ENCODE data around the gene JSRP1.

JSRP1 gene, protein sequence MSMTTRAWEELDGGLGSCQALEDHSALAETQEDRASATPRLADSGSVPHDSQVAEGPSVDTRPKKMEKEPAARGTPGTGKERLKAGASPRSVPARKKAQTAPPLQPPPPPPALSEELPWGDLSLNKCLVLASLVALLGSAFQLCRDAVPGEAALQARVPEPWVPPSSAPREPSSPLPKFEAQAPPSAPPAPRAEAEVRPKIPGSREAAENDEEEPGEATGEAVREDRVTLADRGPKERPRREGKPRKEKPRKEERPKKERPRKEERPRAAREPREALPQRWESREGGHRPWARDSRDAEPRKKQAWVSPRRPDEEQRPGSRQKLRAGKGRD

DNA sequence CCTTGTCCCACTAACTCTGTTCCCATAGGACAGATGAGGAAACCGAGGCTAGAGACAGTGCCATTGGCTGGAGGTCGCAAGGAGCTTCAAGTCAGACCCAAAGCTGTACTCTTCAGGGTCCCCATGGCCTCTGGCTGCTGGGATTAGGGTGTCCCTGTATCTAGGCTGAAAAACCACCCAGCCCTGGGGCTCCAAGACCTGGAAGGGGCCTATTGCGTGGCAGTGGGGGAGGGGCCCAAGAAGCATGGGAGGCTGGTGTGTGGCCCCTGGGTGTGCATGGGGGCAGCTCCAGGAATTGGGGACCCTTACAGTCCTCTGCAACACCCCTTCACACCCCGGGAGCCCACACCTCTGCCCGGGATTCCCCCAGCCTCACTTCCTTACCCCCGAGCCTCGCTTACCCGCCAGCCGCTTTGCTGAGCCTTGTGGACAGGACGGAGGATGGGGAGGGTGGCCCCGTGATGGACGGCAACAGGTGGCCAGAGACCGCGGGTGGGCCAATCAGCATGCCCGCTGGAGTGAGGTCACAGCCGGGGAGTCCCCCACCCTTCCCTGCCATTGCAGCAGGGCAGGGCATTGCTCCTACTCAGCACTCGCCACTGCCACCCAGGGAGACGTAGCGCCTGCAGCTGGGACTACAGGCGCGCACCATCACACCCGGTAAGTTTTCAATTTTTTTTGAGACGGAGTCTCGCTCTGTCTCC, at the start of gene JSRP1:
TSS of gene JSRP1 (minus strand) at position 436 of the 704 bp plus-strand sequence. CDS start 1,103 bp downstream, outside the sequence.
- Histone ChIP-seq H3K27ac (ENCODE audit: low read depth, low read length) (no peak within 1 kb of the TSS), H3K4me1 (ENCODE audit: control insufficient read depth, insufficient read depth, low read length, unreplicated experiment) (no peaks in the 10 kb centered on the region), H3K36me3 (ENCODE audit: insufficient read depth, low read length) (no peaks in the 10 kb centered on the region), H3K27me3 (ENCODE audit: insufficient read depth, low read length) (no peaks in the 10 kb centered on the region), H3K79me2 (ENCODE audit: control insufficient read depth, insufficient read depth, low read length, unreplicated experiment) (no peaks in the 10 kb centered on the region), H3K4me3 (ENCODE audit: low read depth, low read length) (no peak within 1 kb of the TSS), H2AFZ (ENCODE audit: low read length, unreplicated experiment) (no peak within 1 kb of the TSS)

DNA sequence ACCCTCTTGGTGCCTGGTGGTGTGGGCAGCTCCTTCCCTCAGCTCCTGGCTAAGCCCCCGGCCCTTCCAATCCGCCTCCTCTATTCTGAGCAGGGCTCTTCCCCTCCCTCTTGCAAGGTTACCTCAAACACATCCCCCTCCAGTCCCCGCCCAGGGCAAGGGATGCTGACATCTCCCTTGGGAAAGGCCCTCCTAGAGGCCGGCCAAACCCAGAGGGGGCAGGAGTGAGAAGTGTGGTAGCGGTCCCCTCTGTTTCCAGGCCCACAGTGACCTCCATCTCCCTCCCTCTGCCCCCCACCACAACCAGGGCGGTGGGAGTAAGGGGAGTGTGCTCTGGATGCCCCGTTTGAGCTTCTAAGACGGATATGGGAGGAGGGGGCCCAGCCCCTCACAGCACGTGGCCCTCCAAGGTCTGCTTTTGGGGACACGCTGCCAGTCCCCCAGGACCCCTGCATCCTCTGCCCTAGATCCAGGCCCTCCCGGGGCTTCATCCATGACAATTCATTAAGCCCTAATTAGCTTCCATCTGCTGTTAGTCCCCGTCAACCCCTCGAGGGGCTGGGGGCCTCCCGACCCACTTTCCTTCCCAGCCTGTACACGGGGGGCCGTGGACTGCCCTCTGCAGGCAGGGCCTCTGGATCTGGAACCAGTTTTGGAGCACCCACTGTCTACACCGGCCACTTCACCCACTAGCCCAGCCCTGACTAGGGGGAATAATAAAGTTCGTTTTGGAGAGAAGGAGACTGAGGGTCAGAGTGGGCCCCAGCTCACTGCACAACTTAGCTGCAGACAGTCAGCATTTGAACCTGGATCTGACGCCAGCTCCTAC, 49.4 kb upstream of the JSRP1 start:
- H3K36me3 ChIP-seq (ENCODE audit: insufficient read depth, low read length), result no peaks in the 10 kb centered on the region
- no peak overlapping the region for H3K4me3 ChIP-seq (ENCODE audit: low read depth, low read length)
- no peak overlapping the region for H3K27ac ChIP-seq (ENCODE audit: low read depth, low read length)
- peaks cover 6% of the 10 kb centered on the region for H3K4me1 ChIP-seq (ENCODE audit: control insufficient read depth, insufficient read depth, low read length, unreplicated experiment)
- H3K79me2 ChIP-seq (ENCODE audit: control insufficient read depth, insufficient read depth, low read length, unreplicated experiment), result no peaks in the 10 kb centered on the region
- no peak overlapping the region for H2AFZ ChIP-seq (ENCODE audit: low read length, unreplicated experiment)
- peaks cover 14% of the 10 kb centered on the region for H3K27me3 ChIP-seq (ENCODE audit: insufficient read depth, low read length)

DNA sequence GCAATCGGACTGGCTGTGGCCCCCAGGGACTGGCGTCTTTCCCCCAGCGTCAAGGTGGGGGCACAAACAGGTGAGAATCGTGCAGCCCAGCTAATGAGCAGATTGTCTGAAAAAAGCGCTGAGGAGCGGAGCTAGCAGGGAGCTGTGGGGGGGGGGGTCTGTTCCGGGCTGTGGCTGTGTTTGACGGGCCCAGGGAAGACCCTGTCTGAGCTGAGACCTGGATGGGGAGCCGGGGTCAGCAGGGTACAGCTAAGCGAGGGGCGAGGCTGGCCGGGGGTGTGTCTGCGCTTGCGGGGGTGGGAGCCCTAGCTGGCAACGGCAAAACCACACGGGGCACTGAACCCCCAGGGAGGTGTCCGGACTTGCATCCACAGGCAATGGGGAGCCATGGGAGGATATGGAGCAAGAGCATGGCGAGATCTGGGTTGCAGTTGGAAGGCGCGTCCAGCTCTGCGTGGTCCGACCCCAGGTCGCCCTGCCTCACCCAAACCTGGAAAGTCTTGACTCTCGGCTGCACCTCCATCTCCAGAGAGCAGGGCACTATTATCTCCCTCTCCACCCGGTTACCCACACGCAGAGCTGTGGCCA, 47.1 kb upstream of the JSRP1 start:
- no peaks in the 10 kb centered on the region for H3K79me2 ChIP-seq (ENCODE audit: control insufficient read depth, insufficient read depth, low read length, unreplicated experiment)
- no peak overlapping the region for H2AFZ ChIP-seq (ENCODE audit: low read length, unreplicated experiment)
- no peaks in the 10 kb centered on the region for H3K4me1 ChIP-seq (ENCODE audit: control insufficient read depth, insufficient read depth, low read length, unreplicated experiment)
- H3K27me3 ChIP-seq (ENCODE audit: insufficient read depth, low read length), result peaks cover 14% of the 10 kb centered on the region
- H3K27ac ChIP-seq (ENCODE audit: low read depth, low read length), result no peak overlapping the region
- H3K4me3 ChIP-seq (ENCODE audit: low read depth, low read length), result no peak overlapping the region
- no peaks in the 10 kb centered on the region for H3K36me3 ChIP-seq (ENCODE audit: insufficient read depth, low read length)

DNA sequence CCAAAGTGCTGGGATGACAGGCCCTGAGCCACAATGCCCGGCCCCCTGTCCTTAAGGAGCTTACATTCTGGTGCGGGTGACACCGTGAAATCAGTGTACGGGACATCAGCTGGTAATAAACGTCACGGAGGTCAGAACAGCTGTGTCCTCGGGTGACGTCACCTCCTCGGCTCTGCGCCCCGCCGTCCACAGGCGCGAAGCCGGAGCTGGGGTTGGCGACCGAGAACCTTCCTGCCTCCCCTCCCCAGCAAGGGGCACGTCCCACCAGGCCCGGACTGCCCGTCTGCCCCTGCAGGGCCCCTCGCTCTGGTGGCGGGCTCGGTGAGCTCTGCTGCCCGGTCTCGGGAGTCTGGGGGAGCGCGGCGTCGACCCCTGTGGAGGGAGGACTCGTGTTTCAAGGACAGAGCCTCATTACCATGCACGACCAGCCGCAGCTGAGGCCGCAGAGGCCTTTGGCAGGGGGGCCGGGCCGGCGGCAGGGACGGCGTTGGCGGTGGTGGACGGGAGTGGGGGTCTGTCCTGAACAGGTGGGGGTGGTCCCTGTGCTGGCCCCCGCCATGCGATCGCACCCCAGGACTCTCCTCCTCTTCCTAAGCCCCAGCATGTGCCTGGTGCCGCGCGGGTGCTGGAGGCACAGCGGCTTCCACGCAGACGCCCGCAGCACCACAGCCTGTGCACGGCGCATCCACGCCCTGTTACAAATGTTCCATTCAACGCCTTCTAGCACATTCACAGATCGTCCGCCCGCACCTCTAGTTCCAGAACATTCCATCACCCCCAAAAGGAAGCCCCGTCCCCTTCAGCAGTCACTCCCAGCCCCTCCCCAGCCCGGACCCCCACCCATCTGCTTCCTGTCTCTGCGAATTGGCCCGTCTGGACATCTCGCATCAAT, 46.3 kb upstream of the JSRP1 start:
- Histone ChIP-seq H2AFZ (ENCODE audit: low read length, unreplicated experiment) (no peak overlapping the region), H3K27me3 (ENCODE audit: insufficient read depth, low read length) (peaks cover 11% of the 10 kb centered on the region), H3K79me2 (ENCODE audit: control insufficient read depth, insufficient read depth, low read length, unreplicated experiment) (no peaks in the 10 kb centered on the region), H3K27ac (ENCODE audit: low read depth, low read length) (no peak overlapping the region), H3K4me3 (ENCODE audit: low read depth, low read length) (no peak overlapping the region), H3K36me3 (ENCODE audit: insufficient read depth, low read length) (no peaks in the 10 kb centered on the region), H3K4me1 (ENCODE audit: control insufficient read depth, insufficient read depth, low read length, unreplicated experiment) (no peaks in the 10 kb centered on the region)

DNA sequence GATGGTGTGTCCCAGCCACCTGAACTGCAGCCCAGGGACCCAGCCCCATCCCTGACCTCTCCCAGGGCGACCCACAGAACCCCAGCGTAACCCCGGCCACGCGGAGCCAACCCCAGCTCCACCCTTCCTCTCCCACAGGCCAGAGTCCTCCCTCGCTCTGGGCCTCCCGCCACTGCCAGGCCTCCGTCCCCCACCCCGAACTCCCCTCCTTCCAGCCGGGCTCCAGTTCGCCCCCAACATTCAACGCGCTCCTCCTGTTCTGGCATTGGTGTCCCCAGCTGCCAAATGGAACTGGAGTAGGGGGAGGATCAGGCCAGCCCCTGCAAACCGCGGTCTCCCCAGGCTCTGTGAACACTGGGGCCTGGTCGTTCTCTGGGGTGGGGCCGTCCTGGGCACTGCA, 44.3 kb upstream of the JSRP1 start:
- Histone ChIP-seq H3K4me3 (ENCODE audit: low read depth, low read length) (no peak overlapping the region), H3K27ac (ENCODE audit: low read depth, low read length) (no peak overlapping the region), H3K27me3 (ENCODE audit: insufficient read depth, low read length) (no peaks in the 10 kb centered on the region), H3K79me2 (ENCODE audit: control insufficient read depth, insufficient read depth, low read length, unreplicated experiment) (no peaks in the 10 kb centered on the region), H2AFZ (ENCODE audit: low read length, unreplicated experiment) (no peak overlapping the region), H3K4me1 (ENCODE audit: control insufficient read depth, insufficient read depth, low read length, unreplicated experiment) (no peaks in the 10 kb centered on the region), H3K36me3 (ENCODE audit: insufficient read depth, low read length) (no peaks in the 10 kb centered on the region)

DNA sequence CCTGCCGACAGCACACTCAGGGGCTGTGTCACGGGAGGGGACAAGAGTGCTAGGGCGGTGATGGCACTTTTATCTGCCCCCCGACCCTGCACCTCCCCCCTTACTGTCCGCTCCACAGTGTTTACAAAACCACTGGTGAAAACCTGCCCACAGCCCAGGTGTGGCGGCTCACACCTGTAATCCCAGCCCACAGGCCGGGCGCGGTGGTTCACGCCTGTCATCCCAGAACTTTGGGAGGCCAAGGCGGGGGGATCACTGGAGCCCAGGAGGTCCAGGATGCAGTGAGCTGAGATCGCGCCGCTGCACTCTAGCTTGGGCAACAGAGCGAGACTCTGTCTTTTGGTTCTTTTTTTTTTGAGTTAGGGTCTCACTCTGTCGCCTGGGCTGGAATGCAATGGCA, 39.9 kb upstream of the JSRP1 start:
- Histone ChIP-seq H3K36me3 (ENCODE audit: insufficient read depth, low read length) (no peaks in the 10 kb centered on the region), H3K4me1 (ENCODE audit: control insufficient read depth, insufficient read depth, low read length, unreplicated experiment) (peaks cover 4% of the 10 kb centered on the region), H2AFZ (ENCODE audit: low read length, unreplicated experiment) (no peak overlapping the region), H3K27ac (ENCODE audit: low read depth, low read length) (no peak overlapping the region), H3K79me2 (ENCODE audit: control insufficient read depth, insufficient read depth, low read length, unreplicated experiment) (no peaks in the 10 kb centered on the region), H3K4me3 (ENCODE audit: low read depth, low read length) (no peak overlapping the region), H3K27me3 (ENCODE audit: insufficient read depth, low read length) (peaks cover 5% of the 10 kb centered on the region; the same call in 1 of the 2 replicates)

DNA sequence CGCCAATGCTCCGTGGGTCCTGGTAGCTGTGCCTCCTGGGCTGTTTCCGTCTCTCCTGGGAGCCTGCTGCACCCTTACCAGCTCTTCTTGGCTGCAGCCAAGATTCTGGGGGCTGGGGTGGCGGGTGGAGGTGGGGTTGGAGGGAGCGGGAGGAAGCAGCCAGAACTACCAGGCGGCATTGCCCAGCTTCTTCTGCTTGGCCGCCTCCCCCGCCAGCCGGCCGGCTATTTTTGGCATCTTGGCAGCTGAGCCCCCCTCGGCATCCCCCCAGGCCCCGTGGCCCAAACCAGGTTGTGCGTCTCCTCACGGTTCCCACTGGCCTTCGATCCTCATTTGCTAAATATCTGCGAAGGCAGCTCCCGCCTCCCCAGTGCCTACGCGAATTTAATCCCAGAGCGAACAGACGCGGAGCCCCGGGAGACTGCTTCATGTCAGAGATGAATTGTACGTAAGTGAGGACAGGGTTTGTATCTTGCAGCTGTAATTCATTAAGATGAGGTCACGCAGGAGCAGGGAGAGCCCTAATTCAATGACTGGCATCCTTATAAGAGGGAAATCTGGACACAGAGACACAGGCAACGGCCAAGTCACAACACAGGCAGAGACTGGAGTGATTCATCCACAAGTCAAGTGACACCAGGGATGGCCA, 38.6 kb upstream of the JSRP1 start:
- Histone ChIP-seq H3K4me3 (ENCODE audit: low read depth, low read length) (no peak overlapping the region), H3K27me3 (ENCODE audit: insufficient read depth, low read length) (peaks cover 19% of the 10 kb centered on the region), H3K27ac (ENCODE audit: low read depth, low read length) (no peak overlapping the region), H3K4me1 (ENCODE audit: control insufficient read depth, insufficient read depth, low read length, unreplicated experiment) (peaks cover 8% of the 10 kb centered on the region), H2AFZ (ENCODE audit: low read length, unreplicated experiment) (no peak overlapping the region), H3K36me3 (ENCODE audit: insufficient read depth, low read length) (no peaks in the 10 kb centered on the region), H3K79me2 (ENCODE audit: control insufficient read depth, insufficient read depth, low read length, unreplicated experiment) (no peaks in the 10 kb centered on the region)

DNA sequence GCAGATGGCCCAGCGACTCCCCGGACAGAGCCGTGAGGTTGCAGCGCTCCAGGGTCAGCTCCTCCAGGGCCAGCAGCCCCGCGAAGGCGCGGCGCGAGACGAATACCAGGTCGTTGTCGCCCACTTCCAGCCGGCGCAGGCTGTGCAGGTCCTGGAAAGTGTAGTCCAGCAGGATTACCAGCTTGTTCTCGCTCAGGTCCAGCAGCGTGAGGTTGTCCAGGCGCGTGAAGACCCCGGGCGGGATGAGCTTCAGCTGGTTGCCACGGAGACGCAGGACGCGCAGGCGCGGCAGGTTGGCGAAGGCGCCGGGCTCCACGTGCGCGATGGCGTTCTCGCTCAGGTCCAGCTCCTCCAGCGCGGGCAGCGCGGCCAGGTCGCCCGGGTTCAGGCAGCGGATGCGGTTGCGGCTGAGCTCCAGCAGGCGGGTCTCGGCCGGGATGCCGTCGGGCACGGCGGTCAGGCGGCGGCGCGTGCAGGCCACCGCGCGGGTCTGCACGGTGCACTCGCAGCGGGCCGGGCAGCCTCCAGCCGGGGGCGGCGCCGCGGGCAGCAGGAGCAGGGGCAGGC, 35.1 kb upstream of the JSRP1 start:
- Histone ChIP-seq H3K79me2 (ENCODE audit: control insufficient read depth, insufficient read depth, low read length, unreplicated experiment) (no peaks in the 10 kb centered on the region), H3K27me3 (ENCODE audit: insufficient read depth, low read length) (peaks cover 31% of the 10 kb centered on the region), H3K4me1 (ENCODE audit: control insufficient read depth, insufficient read depth, low read length, unreplicated experiment) (peaks cover 8% of the 10 kb centered on the region), H3K4me3 (ENCODE audit: low read depth, low read length) (0 out of 2 replicates have a peak overlapping the region, but pooled peaks have one; percentile 16), H2AFZ (ENCODE audit: low read length, unreplicated experiment) (no peak overlapping the region), H3K36me3 (ENCODE audit: insufficient read depth, low read length) (no peaks in the 10 kb centered on the region), H3K27ac (ENCODE audit: low read depth, low read length) (no peak overlapping the region)

DNA sequence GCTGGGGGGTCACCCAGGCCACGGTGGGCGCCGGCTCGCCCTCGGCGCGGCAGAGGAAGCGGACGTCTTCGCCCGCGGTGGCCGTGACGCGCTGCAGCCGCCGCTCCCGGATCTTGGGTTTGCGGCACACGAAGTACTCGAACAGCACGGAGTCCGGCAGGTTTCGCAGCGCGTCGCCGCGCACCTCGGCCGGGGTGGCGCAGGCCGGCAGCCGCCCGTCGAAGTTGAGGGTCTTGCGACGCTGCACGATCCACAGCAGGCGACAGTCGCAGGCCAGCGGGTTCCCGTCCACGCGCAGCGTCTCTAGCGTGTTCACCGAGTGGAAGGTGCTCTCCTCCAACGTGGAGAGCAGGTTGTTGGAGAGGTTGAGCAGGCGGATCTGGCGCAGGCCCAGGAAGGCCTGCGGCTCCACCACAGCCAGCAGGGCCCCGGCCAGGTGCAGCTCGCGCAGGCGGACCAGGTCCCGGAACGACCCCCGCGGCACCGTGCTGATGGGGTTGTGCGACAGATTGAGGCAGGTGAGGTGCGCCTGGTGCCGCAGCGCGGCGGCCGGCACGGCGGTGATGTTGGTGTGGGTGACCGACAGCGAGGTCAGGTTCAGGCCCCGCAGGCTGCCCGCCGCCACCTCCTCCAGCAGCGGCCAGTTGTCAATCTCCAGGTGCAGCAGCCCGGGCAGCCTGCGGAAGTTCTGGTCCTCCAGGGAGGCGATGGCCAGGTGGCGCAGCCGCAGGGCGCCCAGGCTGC, 34.4 kb upstream of the JSRP1 start:
- Histone ChIP-seq H2AFZ (ENCODE audit: low read length, unreplicated experiment) (no peak overlapping the region), H3K27me3 (ENCODE audit: insufficient read depth, low read length) (peaks cover 31% of the 10 kb centered on the region), H3K27ac (ENCODE audit: low read depth, low read length) (no peak overlapping the region), H3K4me1 (ENCODE audit: control insufficient read depth, insufficient read depth, low read length, unreplicated experiment) (peaks cover 8% of the 10 kb centered on the region), H3K79me2 (ENCODE audit: control insufficient read depth, insufficient read depth, low read length, unreplicated experiment) (no peaks in the 10 kb centered on the region), H3K4me3 (ENCODE audit: low read depth, low read length) (peak overlapping the region; percentile 59), H3K36me3 (ENCODE audit: insufficient read depth, low read length) (no peaks in the 10 kb centered on the region)
